GM19395 (cell line): Measurements from ENCODE around the gene GRP.
"Not testable (repeated sequence)": the region's sequence is repeated elsewhere in the genome, so short reads cannot be mapped to it uniquely, and the experiment has no call there.

Experiments
- ATAC-seq: cut with Tn5 transposase; IDR thresholded peaks from one replicate; pipeline ENCODE4 v1.9.1; 2021; ENCODE audit warnings: mild to moderate bottlenecking, moderate library complexity; ENCODE audit not compliant: unreplicated experiment

GRP gene

DNA sequence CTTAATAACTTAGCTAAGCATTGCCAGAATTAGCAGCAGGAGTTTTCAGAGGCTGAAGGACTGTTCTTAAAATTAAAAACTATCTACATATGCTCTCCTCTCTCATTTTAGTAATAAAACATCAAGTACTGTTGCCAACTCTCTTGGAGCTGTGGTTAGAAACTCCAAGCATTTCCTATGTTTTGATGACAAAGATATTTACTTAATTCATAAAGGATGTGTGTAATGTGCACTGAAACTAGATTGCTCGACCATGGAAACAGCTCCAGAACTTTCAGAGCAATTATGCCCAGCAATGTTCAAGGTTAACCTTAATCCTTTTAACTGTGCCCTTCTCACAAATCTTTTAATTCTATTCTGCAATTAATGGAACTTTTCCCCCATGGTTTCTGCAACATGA, 8.4 kb downstream of the GRP start:
- no peak for ATAC-seq

- ATAC-seq = no peak
These were observed 9.2 kb downstream of the GRP start for GRCh38 chr18:59229191-59229590.

GRCh38 chr18:59229701-59230443, 9.9 kb downstream of the GRP start:
- no peak for ATAC-seq

DNA sequence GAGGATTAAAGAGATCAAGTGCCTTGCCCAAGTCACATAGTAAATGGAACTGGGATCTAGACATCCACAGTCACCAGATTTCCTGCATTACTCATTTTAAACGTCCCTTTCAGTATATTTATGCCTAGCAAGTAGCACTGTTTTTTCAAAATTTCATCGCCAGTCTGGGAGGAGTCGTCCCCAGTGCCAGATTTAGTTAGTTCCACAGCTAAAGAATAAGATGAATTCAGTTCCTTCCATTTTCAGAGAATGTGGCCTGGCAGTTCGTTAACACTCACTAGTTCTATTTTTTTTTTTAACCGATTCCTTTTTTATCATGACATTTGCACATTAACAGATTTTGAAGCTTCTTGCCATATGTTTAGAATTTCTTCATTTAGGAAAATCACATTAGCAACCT, 11.2 kb downstream of the GRP start:
- no peak for ATAC-seq

- ATAC-seq = no peak
These were observed 11.9 kb downstream of the GRP start for GRCh38 chr18:59231877-59232276.

DNA sequence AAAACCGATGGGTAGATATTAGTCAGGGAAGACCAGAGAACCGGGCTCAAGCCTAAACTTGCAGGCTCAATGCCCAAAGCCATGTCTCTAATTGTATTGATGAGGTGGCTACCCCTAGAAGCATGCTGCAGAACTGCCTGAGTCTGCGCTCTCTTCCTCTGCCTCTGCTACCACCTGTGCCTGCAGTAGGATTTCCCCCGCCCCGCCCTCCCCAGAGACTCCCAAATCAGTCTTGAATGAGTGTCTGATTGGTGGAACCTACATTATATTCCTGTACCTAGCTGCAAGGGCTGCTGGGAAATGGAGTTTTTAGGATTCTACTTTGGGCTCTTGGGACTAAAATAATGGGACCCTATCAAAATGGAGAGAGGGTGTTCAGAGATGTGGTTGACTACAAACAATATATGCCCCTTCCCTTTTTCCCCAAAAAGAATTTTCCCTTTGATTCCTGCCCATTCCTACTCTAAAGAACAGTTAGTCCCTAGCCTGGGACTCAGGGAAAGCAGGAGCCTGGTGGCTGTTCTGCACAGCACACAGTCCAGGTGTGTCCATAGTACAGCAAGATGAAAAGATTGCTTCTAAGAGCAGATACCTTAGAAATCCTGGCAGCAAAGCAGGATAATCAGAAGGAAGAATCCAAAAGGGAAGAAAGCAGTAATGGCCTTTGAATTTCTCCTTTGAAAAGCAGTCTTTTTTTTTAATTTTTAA, 12.5 kb downstream of the GRP start:
- ATAC-seq = no peak

DNA sequence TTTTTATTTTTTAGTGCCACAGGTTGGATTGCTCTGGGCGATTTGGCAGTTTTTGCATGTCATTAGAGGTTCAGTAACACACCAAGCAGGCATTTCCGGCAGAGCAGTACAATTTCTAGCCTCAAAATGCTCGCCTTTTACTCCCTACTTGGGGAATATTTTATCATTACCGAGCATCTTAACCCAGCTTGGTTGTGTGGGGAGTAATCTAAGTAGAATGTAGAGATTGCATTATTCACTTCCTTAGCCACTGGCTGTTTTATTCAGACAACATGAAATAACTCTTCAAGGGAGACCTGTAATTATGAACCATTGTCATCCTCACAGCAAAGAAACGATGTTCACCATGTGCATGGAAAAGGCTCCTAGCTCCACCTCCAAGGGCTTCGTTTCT, 13.1 kb downstream of the GRP start:
- ATAC-seq = no peak

GRCh38 chr18:59238385-59238784, 18.4 kb downstream of the GRP start:
- ATAC-seq = no peak

DNA sequence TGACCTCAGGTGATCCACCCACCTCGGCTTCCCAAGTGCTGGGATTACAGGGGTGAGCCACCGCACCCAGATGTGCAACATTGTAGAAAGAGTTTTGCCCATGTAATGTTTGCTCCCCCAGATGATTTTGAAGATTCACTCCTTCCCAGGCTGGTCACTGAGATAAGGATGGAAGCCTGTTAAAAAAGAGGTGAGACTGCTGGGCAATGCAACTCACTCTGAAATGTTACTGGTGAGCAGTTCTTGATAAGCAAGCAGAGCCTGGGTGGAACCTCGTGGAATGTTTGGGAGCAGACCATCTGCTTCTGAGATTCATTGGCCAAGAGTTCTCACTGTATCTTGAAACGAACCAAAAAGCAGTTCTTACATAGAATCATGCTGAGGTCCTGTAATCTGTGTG, 19.7 kb downstream of the GRP start:
- ATAC-seq = no peak

DNA sequence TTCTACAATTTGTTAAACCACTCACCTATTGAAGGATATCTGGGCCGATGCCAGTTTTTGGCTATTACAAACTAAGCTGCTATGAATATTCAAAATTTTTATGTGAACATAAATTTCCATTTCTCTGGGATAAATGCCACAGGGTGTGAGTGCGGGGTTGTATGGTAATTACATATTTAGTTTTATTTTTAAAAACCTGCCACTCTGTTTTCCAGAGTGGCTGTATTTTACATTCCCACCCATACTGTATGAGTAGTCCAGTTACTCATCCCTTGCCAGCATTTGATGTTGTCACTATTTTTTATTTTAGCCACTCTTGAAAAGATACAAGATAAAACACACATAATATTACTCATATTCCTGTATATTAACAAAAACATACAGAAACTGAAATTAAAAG, 22.9 kb downstream of the GRP start:
- ATAC-seq = no peak

- no peak for ATAC-seq
These were observed 26.8 kb downstream of the GRP start for GRCh38 chr18:59246796-59247195.

DNA sequence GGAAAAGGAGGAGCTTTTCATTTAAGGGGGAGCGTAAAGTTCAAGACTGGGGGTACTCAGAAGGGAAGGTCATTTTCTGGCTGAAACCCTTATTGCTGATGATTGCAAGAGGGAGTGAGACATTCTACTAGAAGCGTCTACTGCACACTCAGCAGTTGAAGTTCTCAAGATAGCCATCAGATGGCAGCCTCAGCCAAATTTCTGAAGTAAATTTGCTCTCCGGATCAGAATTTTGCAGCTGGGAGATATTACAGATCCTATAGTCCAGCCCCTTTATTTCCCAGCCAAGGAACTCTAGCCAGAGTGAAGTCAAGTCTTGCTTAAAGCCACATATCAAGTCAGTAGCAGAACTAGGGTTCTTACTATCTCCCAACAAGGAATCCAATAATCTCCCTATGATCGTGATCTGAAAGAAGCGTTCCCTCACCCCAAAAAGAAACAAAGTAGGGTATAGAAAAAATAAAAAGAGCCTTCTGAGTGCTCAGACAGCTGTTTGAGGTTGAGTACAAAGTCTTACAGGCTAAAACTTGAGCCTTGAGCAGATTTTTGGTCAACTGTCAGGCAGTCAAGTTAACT, 29.3 kb downstream of the GRP start:
- ATAC-seq = no peak

GRCh38 chr18:59255491-59255890, 35.5 kb downstream of the GRP start:
- not testable (repeated sequence) for ATAC-seq

DNA sequence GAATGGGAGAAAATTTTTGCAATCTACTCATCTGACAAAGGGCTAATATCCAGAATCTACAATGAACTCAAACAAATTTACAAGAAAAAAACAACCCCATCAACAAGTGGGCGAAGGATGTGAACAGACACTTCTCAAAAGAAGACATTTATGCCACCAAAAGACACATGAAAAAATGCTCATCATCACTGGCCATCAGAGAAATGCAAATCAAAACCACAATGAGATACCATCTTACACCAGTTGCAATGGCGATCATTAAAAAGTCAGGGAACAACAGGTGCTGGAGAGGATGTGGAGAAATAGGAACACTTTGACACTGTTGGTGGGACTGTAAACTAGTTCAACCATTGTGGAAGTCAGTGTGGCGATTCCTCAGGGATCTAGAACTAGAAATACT, 41.9 kb downstream of the GRP start:
- not testable (repeated sequence) for ATAC-seq

DNA sequence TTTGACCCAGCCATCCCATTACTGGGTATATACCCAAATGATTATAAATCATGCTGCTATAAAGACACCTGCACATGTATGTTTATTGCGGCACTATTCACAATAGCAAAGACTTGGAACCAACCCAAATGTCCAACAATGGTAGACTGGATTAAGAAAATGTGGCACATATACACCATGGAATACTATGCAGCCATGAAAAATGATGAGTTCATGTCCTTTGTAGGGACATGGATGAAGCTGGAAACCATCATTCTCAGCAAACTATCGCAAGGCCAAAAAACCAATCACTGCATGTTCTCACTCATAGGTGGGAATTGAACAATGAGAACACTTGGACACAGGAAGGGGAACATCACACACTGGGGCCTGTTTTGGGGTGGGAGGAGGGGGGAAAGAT, 42.3 kb downstream of the GRP start:
- ATAC-seq = not testable (repeated sequence)

DNA sequence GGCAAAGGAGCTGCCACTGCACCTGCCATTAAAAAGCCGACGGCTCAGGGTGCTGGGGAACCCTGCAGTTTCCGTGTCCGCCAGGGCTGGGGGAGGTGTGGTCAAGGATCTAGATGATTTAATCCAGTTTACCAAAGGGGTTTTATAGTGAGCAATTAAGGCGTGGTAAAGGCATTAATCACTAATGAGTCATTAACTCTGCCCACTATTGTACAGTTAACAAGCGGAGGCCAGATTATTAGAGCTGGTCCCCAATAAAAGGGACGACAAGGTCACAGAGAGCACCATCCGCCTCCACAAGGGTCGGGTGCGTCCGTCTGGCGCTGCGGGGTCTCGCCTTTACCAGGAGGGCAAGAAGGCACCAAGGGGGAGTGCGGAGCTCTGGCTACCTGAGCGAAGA, 43.7 kb downstream of the GRP start:
- ATAC-seq = no peak

DNA sequence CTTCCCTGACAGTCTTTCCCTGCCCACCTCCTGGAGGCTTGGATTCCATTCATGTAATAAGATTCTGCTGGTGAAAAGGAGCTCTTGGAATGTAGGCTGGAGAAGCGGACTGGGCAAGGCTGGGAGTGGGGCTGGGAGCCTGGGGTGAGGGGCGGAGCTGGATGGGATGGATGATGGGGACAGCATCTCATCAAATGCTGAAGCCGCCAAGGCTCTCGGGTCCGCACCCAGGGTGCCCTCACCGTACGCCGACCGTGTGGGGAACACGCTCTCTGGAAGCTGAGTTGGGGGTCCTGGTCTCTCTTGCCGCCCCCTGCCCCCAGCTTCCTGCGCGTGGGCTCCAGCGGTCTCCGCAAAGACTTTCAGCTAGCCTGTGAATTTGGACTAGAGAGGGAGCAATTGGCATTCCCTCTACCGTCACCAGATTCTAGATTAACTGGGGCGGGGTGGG, 44.2 kb downstream of the GRP start:
- ATAC-seq = no peak

- ATAC-seq = no peak
These were observed 44.8 kb downstream of the GRP start for GRCh38 chr18:59264651-59265245.

DNA sequence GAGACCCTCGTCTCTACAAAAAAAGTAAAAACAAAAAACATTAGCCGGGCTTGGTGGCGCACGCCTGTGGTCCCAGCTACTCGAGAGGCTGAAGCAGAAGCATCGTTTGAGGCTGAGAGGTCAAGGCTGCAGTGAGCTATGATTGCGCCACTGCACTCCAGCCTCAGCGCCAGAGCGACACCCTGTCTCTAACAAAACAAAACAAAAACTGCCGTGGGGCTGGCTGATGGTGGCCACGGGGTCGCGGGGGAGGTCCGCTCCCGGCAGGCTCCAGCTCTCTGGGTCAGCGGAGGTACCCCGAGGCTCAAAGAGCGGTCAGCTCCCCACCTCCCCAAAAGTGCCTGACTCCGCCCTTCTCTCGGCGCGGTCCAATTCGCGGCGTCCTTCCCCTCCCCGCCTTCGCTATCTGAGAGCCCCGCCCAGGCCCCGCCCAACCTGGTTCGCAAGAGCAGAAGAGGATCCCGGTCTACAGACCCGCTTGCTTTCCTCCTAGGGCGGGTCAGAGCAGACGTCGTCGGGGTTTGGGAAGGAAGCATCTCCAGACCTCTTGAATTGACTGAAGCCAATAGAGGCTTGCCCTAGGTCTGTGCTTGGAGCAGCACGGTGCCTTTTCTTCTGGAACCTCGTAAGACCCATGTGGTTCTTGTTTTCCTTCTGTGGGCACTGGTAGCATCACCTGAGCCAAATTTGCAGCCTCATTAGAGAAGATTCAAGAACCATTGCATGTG, 45.5 kb downstream of the GRP start:
- ATAC-seq = peak; percentile 60

GRCh38 chr18:59265974-59266369, 46.0 kb downstream of the GRP start:
- ATAC-seq = no peak

- no peak for ATAC-seq
These were observed 46.5 kb downstream of the GRP start for GRCh38 chr18:59266459-59266858.
